HG02759 (cell line): ENCODE data around the gene MEAF6.

ENCODE experiments used
- ATAC-seq: cut with Tn5 transposase; IDR thresholded peaks from one replicate; pipeline ENCODE4 v1.9.1; 2021; ENCODE audit warnings: mild to moderate bottlenecking, moderate library complexity; ENCODE audit not compliant: unreplicated experiment

MEAF6 gene

DNA sequence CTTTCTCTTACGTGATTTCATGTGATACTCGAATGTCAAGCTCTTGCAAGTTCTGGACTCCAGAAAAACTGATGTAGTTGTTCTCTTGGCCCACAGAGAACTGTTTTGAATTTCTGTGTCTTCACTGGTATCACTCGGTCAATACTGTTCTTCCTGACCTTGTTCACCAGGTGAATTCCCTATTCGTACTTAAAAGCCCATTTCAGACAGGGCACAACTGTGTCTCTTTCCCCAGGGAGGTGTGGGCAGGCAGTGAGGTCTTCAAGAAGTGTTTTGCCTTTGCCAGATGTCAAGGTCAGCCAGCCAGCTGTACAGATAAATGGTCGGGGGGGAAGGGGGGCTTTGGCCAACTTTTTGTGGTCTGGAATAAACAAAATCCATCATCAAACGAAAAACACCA, 67.7 kb downstream of the MEAF6 start:
- no peak for ATAC-seq

DNA sequence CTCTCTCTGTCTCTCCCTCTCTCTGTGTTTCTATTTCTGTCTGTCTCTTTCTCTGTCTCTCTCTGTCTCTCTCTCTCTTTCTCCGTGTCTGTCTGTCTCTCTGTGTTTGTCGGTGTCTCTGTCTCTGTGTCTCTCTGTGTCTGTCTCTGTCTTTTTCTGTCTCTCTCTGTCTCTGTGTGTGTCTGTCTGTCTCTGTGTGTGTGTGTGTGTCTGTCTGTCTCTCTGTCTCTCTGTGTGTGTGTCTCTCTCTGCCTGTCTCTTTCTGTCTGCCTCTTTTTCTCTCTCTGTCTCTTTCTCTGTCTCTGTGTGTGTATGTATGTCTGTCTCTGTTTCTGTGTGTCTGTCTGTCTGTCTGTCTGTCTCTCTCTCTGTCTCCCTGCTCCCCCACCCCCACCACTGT, 71.9 kb downstream of the MEAF6 start:
- ATAC-seq: no peak
